GM20000 (cell line): ENCODE results near the gene KRTAP10-6.
"Not testable (repeated sequence)": the region's sequence is repeated elsewhere in the genome, so short reads cannot be mapped to it uniquely, and the experiment has no call there.

Experiments used
- DNase-seq: peaks from one replicate; pipeline ENCODE4 v3.0.0; 2012; ENCODE audit warnings: low spot score
- TF ChIP-seq, protein P1 (sequence below): IDR thresholded peaks from 2 replicates; pipeline ENCODE4 v1.5.1; 2012; ENCODE audit warnings: mild to moderate bottlenecking, control low read depth; ENCODE audit errors: extremely low read depth, missing control alignments

KRTAP10-6 gene

DNA sequence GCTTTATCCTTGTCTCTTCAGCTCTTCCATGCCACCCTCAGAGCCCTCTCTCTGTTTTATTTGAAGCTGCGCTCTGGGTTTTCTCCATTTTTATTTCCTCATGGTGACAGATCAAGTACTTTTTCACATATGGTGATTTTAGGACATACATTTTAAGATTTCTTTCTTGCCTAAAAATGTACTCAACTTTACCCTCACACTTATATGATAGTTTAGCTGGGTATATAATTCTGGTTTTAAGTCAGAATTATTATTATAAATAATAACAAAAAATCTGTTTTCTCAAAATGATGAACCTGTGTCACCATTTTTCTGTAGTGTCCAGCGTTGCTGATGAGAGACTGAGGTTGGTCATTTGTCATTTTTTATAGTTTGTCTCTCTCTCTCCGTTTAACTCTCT, 11.1 kb downstream of the KRTAP10-6 start:
- TF ChIP-seq, protein P1, sequence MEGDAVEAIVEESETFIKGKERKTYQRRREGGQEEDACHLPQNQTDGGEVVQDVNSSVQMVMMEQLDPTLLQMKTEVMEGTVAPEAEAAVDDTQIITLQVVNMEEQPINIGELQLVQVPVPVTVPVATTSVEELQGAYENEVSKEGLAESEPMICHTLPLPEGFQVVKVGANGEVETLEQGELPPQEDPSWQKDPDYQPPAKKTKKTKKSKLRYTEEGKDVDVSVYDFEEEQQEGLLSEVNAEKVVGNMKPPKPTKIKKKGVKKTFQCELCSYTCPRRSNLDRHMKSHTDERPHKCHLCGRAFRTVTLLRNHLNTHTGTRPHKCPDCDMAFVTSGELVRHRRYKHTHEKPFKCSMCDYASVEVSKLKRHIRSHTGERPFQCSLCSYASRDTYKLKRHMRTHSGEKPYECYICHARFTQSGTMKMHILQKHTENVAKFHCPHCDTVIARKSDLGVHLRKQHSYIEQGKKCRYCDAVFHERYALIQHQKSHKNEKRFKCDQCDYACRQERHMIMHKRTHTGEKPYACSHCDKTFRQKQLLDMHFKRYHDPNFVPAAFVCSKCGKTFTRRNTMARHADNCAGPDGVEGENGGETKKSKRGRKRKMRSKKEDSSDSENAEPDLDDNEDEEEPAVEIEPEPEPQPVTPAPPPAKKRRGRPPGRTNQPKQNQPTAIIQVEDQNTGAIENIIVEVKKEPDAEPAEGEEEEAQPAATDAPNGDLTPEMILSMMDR, result no peak
- DNase-seq, result no peak

DNA sequence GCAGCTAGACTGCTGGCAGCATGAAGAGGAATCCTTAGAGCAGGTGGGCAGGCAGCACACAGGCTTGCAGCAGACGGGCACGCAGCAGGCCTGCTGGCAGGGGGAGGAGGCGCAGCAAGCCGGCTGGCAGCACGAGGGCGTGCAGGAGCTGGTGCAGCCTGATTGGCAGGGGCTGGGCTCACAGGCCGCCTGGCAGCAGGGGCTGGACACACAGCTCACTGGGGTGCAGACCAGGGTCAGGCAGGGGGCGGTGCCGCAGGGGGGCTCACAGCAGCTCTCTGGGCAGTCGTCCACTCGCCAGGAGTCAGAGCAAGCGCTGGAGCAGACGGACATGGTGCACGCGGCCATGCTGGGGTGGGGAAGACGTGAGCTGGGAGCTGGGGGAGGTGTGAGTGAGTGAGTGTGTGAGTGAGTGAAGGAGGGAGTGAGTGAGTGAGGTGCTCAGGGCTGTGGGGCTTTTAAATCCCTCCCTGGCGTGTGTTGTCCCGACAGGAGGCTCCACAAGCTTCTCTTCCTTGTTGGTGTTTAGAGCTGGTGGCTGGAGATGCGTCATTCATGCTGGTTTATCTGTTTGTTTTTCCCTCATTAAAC, 12.0 kb downstream of the KRTAP10-6 start, which contains the start of gene KRTAP10-5:
Gene KRTAP10-5, minus strand, starts transcription at position 374 of the 591 bp plus-strand sequence. Its CDS starts 26 bp downstream, at position 348.
- DNase-seq, result not testable (repeated sequence)

DNA sequence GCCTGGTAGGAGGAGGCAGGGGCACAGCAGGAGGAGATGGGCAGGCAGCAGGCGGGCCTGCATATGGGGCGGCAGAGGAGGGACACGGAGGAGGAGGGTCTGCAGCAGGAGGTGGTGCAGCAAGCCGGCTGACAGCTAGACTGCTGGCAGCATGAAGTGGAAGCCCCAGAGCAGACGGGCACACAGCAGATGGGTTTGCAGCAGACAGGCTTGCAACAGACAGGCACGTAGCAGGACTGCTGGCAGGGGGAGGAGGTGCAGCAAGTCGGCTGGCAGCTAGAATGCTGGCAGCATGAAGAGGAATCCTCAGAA, 12.5 kb downstream of the KRTAP10-6 start:
- DNase-seq, result no peak
- TF ChIP-seq, protein P1, result no peak

DNA sequence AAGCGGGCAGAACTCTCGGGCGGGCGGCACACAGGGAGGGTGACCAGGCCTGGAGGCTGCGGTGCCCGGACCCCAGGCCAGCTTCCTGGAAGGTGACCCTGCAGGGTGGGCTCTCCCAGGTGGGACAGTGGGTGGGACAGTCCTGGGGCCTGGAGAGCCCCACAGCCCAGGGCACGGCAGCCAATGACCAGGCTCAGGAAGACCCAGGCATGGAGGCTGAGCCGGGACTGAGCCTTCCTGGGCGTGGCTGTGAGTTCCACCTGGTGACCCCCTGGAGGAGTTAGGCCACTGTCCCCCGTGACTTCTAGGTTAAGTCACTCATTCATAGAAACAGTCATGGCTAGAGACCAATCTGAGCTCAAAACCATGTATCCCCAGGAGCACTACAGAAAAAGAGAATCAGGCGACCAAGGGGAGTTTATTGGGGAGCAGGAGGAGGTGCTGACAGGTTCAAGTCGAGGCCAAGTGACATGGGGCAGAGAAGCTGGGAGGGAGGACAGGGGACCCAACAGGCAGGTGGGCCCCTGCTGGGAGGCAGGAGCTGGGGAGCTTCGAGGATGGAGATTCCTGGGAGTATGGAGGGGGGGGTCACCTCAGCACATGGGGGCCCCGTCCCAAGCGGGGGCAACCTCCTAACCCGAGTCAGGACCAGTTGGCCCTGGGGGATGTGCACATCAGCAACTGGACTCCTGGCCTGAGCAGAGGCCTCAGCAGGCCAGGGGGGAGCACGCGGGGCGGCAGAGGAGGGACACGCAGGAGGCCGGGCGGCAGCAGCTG, 13.1 kb downstream of the KRTAP10-6 start:
- TF ChIP-seq, protein P1, result no peak
- no peak for DNase-seq

DNA sequence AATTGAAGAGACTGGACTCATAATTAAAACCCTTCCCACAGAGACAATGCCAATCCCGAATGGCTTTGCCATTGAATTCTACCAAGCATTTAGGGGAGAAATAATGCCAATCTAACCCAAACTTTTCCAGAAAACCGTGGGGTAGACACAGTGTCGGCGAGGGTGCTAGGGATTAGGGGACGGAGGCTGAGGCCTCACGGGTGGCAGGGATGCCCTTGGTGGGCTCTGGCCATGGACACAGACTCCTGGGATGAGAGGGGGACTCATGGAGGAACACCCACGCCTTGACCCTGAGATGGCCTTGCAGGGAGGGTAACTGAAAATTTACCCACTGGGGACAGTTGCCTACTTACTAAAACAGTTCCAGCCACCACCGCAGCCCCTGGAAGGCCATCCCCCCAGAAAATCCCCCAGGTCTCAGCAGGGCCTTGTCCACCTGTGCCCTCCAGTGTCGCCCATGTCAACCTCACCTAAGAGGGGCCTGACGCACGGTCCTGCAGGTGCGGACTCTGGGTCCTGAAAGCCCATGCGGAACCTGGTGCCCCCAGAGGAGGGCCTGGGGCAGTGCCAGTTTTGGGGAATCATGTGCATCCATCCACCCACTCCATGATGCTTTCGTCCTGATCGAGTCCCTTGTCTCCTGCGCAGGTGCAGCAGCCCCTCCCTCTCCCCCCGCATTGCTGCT, 13.8 kb downstream of the KRTAP10-6 start:
- TF ChIP-seq, protein P1, result no peak
- no peak for DNase-seq

DNA sequence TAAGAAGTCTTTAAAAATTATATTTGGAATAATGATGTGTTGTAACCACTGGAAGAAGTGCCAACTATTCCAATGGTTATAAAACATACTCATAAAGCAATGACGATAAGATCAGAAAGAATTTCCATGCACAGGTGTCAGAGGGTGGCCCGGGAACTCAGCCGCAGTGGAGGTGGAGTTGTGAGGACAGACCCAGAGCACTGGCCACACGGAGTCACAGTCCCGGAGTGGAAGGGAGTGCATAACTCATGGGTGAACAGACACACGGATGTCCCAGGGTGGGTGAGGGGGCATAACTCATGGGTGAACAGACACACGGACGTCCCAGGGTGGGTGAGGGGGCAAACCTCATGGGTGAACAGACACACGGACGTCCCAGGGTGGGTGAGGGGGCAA, 16.3 kb downstream of the KRTAP10-6 start:
- no peak for DNase-seq
- TF ChIP-seq, protein P1, result no peak

DNA sequence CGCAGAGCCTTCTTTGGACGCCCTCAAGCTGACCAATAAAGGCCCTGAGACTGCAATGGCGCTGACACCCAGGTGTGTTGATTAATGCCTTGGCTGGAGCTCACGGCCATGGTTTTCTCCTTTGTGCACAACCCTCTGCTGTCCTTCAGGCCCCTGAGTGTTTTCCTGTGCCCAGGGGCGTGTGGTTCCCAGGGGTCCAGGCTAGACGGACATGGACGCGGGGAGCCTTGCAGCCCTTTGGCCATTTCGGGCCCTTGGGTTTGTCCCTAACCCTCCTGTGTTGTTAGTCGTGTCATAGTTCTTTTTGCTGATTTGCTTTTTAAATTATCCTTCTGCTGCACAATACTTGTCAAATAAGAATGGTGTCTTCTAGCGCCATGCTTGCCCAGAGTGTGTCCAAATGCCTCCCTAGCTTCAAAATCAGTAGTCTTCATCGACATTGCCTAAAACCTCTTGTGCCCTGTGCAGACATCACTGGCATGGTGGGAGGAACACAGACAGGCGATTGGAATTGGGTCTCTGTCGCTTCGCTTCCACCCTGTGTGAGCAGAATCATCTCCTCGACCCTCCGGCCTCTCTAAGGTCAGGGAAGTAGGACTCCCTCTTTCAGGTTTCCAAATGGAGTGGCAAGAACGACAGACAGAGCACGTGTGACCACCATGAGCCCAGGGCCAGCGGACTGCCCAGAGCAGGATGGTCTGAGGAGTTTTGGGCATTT, 16.8 kb downstream of the KRTAP10-6 start:
- TF ChIP-seq, protein P1, result no peak
- no peak for DNase-seq
